GM18909 (cell line): Measurements from ENCODE around the gene CASTOR1.
A peak's percentile ranks its signal among the peaks of the same experiment; 100 is the strongest.

Experiments used
- ATAC-seq: cut with Tn5 transposase; IDR thresholded peaks from one replicate; pipeline ENCODE4 v1.9.1; 2021; ENCODE audit warnings: mild to moderate bottlenecking; ENCODE audit not compliant: unreplicated experiment, poor library complexity

CASTOR1 gene

GRCh38 chr22:30266445-30267381 lies 22.6 kb downstream of the CASTOR1 start, which contains the start of gene OSM:
TSS of gene OSM (minus strand) at chr22:30266851. CDS start at chr22:30266799, 52 bp downstream.
- no peak for ATAC-seq

DNA sequence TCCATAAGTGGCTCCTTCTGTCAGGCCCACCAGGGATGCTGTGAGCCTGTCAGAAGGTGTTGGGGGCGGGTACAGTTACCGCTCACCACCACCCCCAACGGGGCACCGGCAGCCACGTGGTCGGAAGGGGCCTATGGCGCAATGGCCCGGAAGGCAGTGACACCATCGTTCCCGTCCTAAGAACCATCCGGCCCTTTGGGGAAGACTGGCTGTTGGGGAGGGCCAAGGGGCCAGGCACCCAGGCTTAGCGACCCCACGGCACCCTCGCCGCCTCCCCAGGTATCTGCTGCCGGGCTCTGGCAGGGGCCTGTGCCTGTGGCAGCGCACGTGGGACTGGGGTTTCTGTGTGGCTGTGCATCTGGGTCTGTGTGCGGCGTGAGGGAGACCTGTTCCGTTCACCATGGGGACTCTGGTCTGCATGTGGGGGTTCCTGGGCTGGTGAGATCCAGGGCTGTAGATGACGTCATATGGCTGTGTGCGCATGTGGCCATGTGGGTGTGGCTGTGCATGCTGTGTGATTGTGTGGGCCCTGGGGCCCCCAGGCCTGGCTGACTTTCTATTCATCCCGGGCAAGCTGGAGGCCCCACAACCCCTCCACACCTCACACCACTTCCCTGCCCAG lies 23.4 kb downstream of the CASTOR1 start:
- ATAC-seq, result peak; percentile 69

DNA sequence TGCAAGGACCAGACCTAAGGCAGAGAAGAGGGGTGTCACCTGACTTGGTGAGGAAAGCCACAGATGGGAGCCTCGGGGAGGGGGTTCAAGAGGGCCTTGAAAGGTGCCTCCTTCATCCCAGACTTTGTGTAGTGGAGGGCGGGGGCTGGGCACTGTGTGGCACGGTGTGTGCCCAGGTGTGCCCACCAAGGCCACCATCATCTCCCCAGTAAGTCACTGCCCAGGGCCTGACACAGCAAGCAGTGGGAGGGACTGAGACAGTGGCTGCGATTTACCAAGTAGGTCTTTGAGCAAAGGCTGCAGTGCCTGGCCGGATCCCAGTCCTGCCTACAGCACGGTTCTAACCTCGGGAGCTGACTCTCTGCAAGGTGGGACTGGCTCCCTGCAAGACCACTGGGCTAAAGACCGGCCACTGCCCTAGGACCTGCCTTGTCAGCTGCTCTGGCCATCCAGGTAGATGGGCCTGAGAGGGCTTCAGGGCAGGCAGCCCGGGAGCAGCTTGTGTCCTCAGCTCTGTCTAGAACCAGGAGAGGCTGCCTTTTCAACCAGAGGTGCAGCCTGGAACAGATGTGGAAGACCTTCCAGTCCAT lies 24.1 kb downstream of the CASTOR1 start:
- no peak for ATAC-seq

- no peak for ATAC-seq
Measured at GRCh38 chr22:30263883-30264282, 25.4 kb downstream of the CASTOR1 start.

DNA sequence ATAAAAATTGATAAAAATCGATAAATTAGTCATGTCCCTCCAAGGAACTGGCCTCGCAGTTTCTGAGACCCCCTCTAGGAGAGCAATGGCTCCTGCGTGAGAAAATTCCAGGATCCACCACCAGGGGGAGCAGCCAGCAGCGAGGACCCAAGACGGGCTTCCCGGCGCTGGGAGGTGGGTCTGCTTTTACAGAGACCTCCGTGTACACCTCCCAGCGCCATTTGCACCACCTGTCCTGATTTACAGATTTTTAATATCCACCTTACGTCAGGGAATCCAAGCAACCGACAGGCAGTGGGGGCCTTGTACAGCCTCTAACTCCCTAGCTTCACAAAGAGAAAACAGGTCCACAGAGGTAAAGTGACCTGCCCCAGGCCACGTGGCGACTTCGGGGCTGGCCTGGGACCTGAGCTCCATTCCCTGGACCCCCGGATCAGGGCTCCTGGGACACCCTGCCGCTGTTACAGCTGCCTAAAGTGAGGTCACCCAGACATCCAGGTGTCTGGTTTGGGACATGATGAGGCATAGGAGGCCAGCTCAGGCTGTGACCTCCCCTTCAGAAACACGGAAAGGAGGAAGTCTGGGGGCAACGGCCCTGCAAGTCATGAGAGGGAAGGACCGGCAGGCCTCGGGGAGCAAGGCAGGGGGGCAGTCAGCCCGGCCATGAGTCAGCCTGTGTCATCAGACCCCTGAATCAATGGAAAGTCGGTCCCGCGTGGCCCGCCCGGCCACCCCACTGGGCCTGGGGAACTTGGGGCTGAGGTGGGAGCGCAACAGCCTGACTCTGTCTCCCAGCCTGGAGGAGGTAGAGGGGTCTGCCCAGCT lies 26.2 kb downstream of the CASTOR1 start:
- ATAC-seq, result no peak

GRCh38 chr22:30262112-30262511 lies 27.2 kb downstream of the CASTOR1 start:
- ATAC-seq, result no peak

- ATAC-seq, result no peak
Measured at GRCh38 chr22:30261134-30261533, 28.2 kb downstream of the CASTOR1 start.

GRCh38 chr22:30260682-30261081 lies 28.6 kb downstream of the CASTOR1 start:
- ATAC-seq, result no peak

- no peak for ATAC-seq
Measured at GRCh38 chr22:30260276-30260675, 29.0 kb downstream of the CASTOR1 start.

DNA sequence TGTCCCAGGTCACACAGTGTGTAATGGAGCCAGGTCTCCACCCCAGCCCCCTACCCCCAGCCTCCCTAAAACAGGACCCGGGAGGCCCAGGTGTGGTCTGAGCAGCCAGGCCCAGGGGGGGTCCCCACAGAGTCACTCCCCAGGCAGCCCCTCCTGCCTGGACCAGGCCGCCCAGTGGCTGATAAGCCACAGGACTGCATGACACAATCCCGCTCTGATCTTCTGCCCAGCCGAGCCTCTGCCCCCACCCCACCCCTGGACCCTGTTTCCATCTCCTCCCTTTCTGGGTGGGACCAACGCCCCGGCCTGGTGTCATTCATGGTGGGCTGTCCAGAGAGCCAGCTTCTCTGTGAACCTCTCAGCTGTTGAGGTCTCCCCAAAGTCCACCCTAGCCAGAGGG lies 35.0 kb downstream of the CASTOR1 start:
- no peak for ATAC-seq

GRCh38 chr22:30253205-30253852 lies 36.0 kb downstream of the CASTOR1 start:
- ATAC-seq, result no peak

GRCh38 chr22:30252411-30253204 lies 36.7 kb downstream of the CASTOR1 start:
- no peak for ATAC-seq

DNA sequence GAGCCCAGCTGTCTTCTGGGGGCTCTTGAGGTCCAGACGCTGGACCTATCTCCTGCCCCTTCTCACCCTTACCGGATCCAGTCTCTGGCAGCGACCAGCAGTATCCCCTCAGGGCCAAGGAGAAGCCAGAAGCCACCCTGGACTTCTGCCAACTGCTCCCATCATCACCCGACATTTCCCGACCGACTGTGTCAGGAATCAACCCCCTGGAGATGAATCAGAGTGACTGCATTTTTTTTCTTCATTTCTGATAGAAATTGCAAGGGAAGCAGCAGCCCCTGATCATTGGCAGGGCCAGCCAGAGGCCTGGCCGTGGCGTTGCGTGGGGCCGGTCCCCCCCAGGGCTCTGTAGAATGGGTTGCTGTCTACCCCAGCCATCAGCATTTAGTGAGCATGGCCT lies 37.6 kb downstream of the CASTOR1 start:
- ATAC-seq, result no peak

DNA sequence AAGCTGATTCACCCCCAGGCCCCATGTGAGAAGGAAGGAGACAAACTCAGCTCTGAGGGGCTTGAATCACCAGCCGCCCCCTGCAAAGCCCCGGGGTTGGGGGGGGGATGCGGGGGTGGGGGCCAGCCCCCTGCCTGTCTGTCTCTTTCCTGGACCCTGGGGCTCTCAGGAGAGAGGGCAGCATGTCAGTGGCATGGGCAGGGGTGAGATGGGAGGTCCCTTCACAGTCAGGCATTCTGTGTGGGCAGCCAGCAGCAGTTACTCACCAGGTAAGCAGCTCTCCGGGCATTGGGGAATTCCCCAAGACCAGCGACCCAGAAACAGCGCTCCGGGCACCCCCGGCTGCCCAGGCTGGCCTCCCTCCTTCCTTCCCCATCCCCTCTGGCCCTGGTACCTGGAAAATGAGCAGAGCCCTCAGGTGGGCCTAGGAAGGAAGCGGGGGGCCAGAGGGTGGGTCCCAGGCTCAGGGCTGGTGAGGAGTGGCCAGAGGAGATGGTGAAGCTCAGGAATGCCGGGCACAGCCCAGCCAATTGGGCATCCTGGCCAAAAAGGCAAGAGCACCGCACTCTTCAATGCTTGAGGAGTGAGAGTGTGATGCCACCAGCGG lies 38.5 kb downstream of the CASTOR1 start:
- no peak for ATAC-seq

DNA sequence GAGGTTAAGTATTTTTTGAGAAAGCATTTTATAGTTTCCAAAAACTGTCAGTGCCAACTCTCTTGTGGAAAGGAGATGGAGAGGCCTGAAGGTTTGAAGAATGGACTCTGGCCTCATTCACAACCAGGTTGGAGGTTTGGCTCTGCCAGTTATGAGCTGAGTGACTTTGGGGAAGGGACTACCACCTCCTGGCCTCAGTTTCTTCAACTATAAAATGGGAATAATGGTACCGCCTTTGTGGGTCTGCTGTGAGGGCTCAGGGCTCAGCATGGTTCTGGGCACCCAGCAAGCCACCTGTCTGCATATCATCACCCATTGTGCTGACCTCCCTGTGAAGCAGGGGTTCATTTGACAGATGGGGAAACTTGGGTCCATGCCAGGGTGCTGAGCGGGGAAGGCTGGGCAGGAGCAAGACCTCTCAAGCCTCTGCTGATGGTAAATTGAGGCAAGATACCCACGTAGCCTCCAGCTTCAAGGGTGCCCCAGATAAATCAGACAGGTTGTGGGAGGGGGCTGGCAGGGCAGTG lies 39.2 kb downstream of the CASTOR1 start:
- ATAC-seq, result no peak

- ATAC-seq, result no peak
Measured at GRCh38 chr22:30249049-30250038, 40.0 kb downstream of the CASTOR1 start.

DNA sequence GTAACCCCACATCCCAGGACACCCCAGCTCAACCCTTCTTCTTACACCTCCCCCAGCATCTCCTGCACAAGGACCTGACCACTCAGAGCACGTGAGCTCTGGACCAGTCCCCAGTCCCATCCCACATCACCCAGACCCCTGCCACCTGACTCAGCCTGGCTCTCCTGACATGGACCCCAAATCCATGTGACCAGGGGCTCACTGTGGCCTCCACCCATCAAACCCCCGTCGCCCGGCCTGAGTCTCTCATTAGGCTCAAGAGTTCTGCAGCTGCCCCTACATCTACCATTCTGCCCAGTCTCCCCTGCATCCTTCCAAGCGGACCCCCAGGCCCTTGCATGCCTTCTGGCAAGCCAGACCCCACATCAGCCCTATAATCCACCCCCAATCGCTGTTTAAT lies 40.8 kb downstream of the CASTOR1 start:
- no peak for ATAC-seq
